K562 (cell line): ENCODE measurements around the gene UBASH3B. TPM values are rescaled to one million over a fixed set of nuclear protein-coding genes. Genes with fewer than 3 reads are reported as not detected.

Experiments used
- ATAC-seq: fragments of 200-7000 bp; cut with Tn5 transposase; 3 replicates; pipeline ENCODE4 v1.9.1; 2020; ENCODE audit warnings: moderate library complexity
- BruUV-seq: library from RNA; stranded (reverse); fragments of 400-500 nt; replicated peaks from 2 replicates; lab custom pipeline; 2021; lab: Mats Ljungman, UMichigan
- CTCF ChIA-PET: fragments of 300-600 bp; formaldehyde crosslinking; extraction: SDS; loops from one replicate; lab custom pipeline; 2021; ENCODE audit warnings: low intra/inter-chr PET ratio; lab: Yijun Ruan, JAX
- POLR2A ChIA-PET: fragments of 300-600, 350-650 bp; sonication (Branson Sonifier 250); formaldehyde crosslinking; extraction: SDS; loops from one replicate; lab custom pipeline; 2021; ENCODE audit warnings: antibody characterized with exemption, inconsistent platforms; lab: Yijun Ruan, JAX
- DNase-seq, 4 experiments: peaks; one replicate each; pipeline versions ENCODE4 v3.0.0 to v3.0.0-alpha.2; 2011 to 2018; ENCODE audit warnings: low spot score in 3 of 4, mixed read lengths in 3 of 4; ENCODE audit errors: extremely low read depth in 1 of 4
- FAIRE-seq: peaks from 2 replicates; lab custom pipeline; 2011; peaks lifted over from hg19 to GRCh38; lab: Jason Lieb, UNC
- H2AFZ ChIP-seq: 2 replicates; pipeline ENCODE4 v1.6.0; 2011; ENCODE audit warnings: low read depth, low read length, control low read depth, inconsistent platforms
- H3K27ac ChIP-seq: fragments of 200-600 bp; 3 replicates; pipeline ENCODE4 v1.8.0; 2011; ENCODE audit warnings: low read depth, mild to moderate bottlenecking, control low read depth, inconsistent platforms, low read length, moderate library complexity, mixed read lengths; ENCODE audit errors: extremely low read depth
- H3K27me3 ChIP-seq, 2 experiments: fragments of 300-600 bp in 1 of 2; 2 replicates in 1 of 2; 3 replicates in 1 of 2; pipeline versions ENCODE4 v1.6.0 to v1.8.0; 2011; ENCODE audit warnings: inconsistent platforms in 2 of 2, low read length in 2 of 2, mild to moderate bottlenecking in 1 of 2, mixed read lengths in 1 of 2, moderate library complexity in 1 of 2; ENCODE audit not compliant: control insufficient read depth in 2 of 2, insufficient read depth in 2 of 2
- H3K36me3 ChIP-seq: fragments of 300-600 bp; 3 replicates; pipeline ENCODE4 v1.8.0; 2011; ENCODE audit warnings: mild to moderate bottlenecking, low read length, inconsistent platforms; ENCODE audit not compliant: control insufficient read depth, insufficient read depth
- H3K4me1 ChIP-seq, 2 experiments: fragments of 200-600 bp in 1 of 2; replicated peaks in 1 of 2; 2 replicates in 1 of 2; 3 replicates in 1 of 2; pipeline versions ENCODE4 v1.5.1 to v1.8.0; 2011; ENCODE audit warnings: inconsistent platforms in 2 of 2, low read length in 2 of 2, mild to moderate bottlenecking in 1 of 2, mixed read lengths in 1 of 2, moderate library complexity in 1 of 2; ENCODE audit not compliant: control insufficient read depth in 2 of 2, insufficient read depth in 2 of 2
- H3K4me2 ChIP-seq: 2 replicates; pipeline ENCODE4 v1.6.1; 2011; ENCODE audit warnings: low read length, control low read depth, inconsistent platforms, mixed read lengths; ENCODE audit not compliant: insufficient read depth
- H3K4me3 ChIP-seq: fragments of 200-600 bp; sonication (generic), shearing (Covaris generic); 2 replicates; pipeline ENCODE4 v1.5.1; 2016; ENCODE audit warnings: control low read depth, inconsistent platforms
- H3K79me2 ChIP-seq: fragments of 200-600 bp; 3 replicates; pipeline ENCODE4 v1.8.0; 2011; ENCODE audit warnings: low read length, inconsistent platforms; ENCODE audit not compliant: control insufficient read depth, insufficient read depth
- H3K9ac ChIP-seq, 2 experiments: 2 replicates each; pipeline versions ENCODE4 v1.6.0 to v1.6.1; 2011; ENCODE audit warnings: low read depth in 2 of 2, low read length in 2 of 2, control low read depth in 1 of 2, inconsistent platforms in 1 of 2, mild to moderate bottlenecking in 1 of 2, mixed read lengths in 1 of 2; ENCODE audit not compliant: insufficient read depth in 1 of 2
- H3K9me1 ChIP-seq: one replicate; pipeline ENCODE4 v1.6.0; 2011; ENCODE audit warnings: inconsistent platforms, mild to moderate bottlenecking, low read length, moderate library complexity; ENCODE audit not compliant: control insufficient read depth, insufficient read depth
- H3K9me3 ChIP-seq: replicated peaks from 2 replicates; pipeline ENCODE4 v1.5.1; 2011; ENCODE audit warnings: low read depth, low read length, inconsistent platforms; ENCODE audit not compliant: control insufficient read depth, insufficient read depth
- H4K20me1 ChIP-seq: replicated peaks from 2 replicates; pipeline ENCODE4 v1.6.1; 2011; ENCODE audit warnings: low read length, inconsistent platforms, mixed read lengths; ENCODE audit not compliant: control insufficient read depth, insufficient read depth
- CBX2 ChIP-seq: fragments of 200-600 bp; sonication (generic); IDR thresholded peaks from one replicate; pipeline ENCODE4 v1.6.1; 2012; ENCODE audit warnings: mild to moderate bottlenecking, low read length, inconsistent platforms; ENCODE audit not compliant: insufficient read depth, poor library complexity, severe bottlenecking
- HCFC1 ChIP-seq: IDR thresholded peaks from 2 replicates; pipeline ENCODE4 v1.6.1; 2012; ENCODE audit warnings: low read depth, low read length, improper control_type of control experiment
- MAFK ChIP-seq: IDR thresholded peaks from 2 replicates; pipeline ENCODE4 v1.6.1; 2011; ENCODE audit warnings: low read length, improper control_type of control experiment
- POLR2AphosphoS5 ChIP-seq: IDR thresholded peaks from 2 replicates; pipeline ENCODE4 v1.6.1; 2011; ENCODE audit warnings: mild to moderate bottlenecking, low read depth, low read length, moderate library complexity; ENCODE audit not compliant: control insufficient read depth, insufficient read depth
- PTBP1 ChIP-seq: fragments of 200-400 bp; formaldehyde crosslinking; IDR thresholded peaks from 2 replicates; pipeline ENCODE4 v1.6.1; 2017; ENCODE audit warnings: low read depth, low read length
- TCF15 ChIP-seq: fragments of 250-450 bp; sonication (Bioruptor Pico); IDR thresholded peaks from 2 replicates; pipeline ENCODE4 v1.8.0; 2022; ENCODE audit warnings: moderate library complexity, mild to moderate bottlenecking, inconsistent platforms
- ZBTB33 ChIP-seq: sonication (generic); formaldehyde crosslinking; IDR thresholded peaks from 2 replicates; pipeline ENCODE4 v1.8.1; 2023; ENCODE audit warnings: mild to moderate bottlenecking, missing genetic modification reagents
- ZNF449 ChIP-seq: fragments of 250-450 bp; sonication (Bioruptor Pico); IDR thresholded peaks from 2 replicates; pipeline ENCODE4 v1.8.0; 2022; ENCODE audit warnings: moderate library complexity, mild to moderate bottlenecking, inconsistent platforms
- ZNF592 ChIP-seq: fragments of 450-650 bp; IDR thresholded peaks from 2 replicates; pipeline ENCODE4 v1.6.1; 2017; ENCODE audit warnings: antibody characterized with exemption, mild to moderate bottlenecking
- ZNF764 ChIP-seq: fragments of 250-450 bp; sonication (Bioruptor Pico); IDR thresholded peaks from 2 replicates; pipeline ENCODE4 v1.4.0; 2020; ENCODE audit warnings: low read depth, mild to moderate bottlenecking, moderate library complexity
- ZNF79 ChIP-seq: fragments of 250-450 bp; sonication (Bioruptor Pico); IDR thresholded peaks from 2 replicates; pipeline ENCODE4 v1.4.0; 2020; ENCODE audit warnings: low read depth, mild to moderate bottlenecking, moderate library complexity
- WGBS: fragments of 100-300 bp; shearing (Covaris generic); methylation state at CpG from one replicate; pipeline ENCODE4 v1.1.6; 2016; ENCODE audit warnings: low coverage, mixed read lengths; ENCODE audit not compliant: insufficient coverage; ENCODE audit errors: missing lambda C conversion rate; 5-methylcytosine and 5-hydroxymethylcytosine counted together
- in situ Hi-C: fragments of 300-500 bp; cut with MboI; formaldehyde crosslinking; loops from 4 replicates; pipeline ENCODE4 v1.15.0; 2018; ENCODE audit warnings: inconsistent platforms, mixed read lengths
- intact Hi-C: fragments of 100-400 bp; cut with micrococcal nuclease; formaldehyde crosslinking; loops from 2 replicates; pipeline ENCODE4 v1.14.2; 2022
- polyA plus RNA-seq, 8 experiments: library from polyadenylated mRNA; depleted of rRNA in 4 of 8; stranded (reverse) in 5 of 8; unstranded in 3 of 8; fragments of >200 nt; fragmentation: Nextera tagmentation in 2 of 8; fragmentation: Illumina TruSeq in 1 of 8; extraction: Ambion mirVana in 2 of 8; extraction: Trizol in 1 of 8; gene quantifications; 2 replicates each; pipeline versions ENCODE4 v1.2.1 to v1.2.3, GENCODE V29; 2011 to 2014; ENCODE audit warnings: inconsistent platforms in 1 of 8, missing spikeins in 1 of 8
- total RNA-seq, 7 experiments: library from RNA; depleted of rRNA in 6 of 7; stranded (reverse); fragments of >200 nt in 6 of 7; fragmentation: Illumina TruSeq in 2 of 7; extraction: Trizol in 2 of 7; gene quantifications; 2 replicates each; pipeline versions ENCODE4 v1.2.1 to v1.2.3, GENCODE V29; 2011 to 2021; ENCODE audit warnings: low replicate concordance in 1 of 7

Gene UBASH3B
- total and polyA plus RNA-seq, 9 of the 15 experiments (the other 6 are each of a cell fraction or from before 2014, with no cell fraction given) = 0.01 to 0.31 (median 0.08) TPM; not detected in 2

GRCh38 chr11:122861631-122862030, 206.1 kb downstream of the UBASH3B start (continued):
- TF ChIP-seq ZNF592 (no peak), MAFK (no peak), POLR2AphosphoS5 (no peak)
- TF ChIP-seq, all 486 proteins: peak for 0

- H3K27me3 ChIP-seq = no peaks in the 10 kb centered on the region; a peak in 1 of 5 replicates
- intact Hi-C loops = loop anchor here (2.0 to 5.0 kb wide), 2 partner anchors 385 to 617 kb away; no protein-coding TSS in a partner anchor
- FAIRE-seq (no peak), ATAC-seq (no peak), DNase-seq (no peak)
- ChIA-PET CTCF (no interaction called here), POLR2A (interaction anchor here (1.1 kb wide), 1 partner anchor 9 kb away, joined by 3 read pairs; no protein-coding TSS in a partner anchor)
- no TSS peak for BruUV-seq
- no peaks in the 10 kb centered on the region for H3K9me3 ChIP-seq
- 13% methylated on average over 1 of the region's 1 CpG for WGBS
- H3K4me2 ChIP-seq = no peak overlapping the region
- H3K9me1 ChIP-seq = no peaks in the 10 kb centered on the region
- H3K4me1 ChIP-seq = no peaks in the 10 kb centered on the region
- no peaks in the 10 kb centered on the region for H4K20me1 ChIP-seq
- H3K36me3 ChIP-seq = no peaks in the 10 kb centered on the region
- no peak overlapping the region for H2AFZ ChIP-seq
- in situ Hi-C loops = no loop called here
- no peak overlapping the region for H3K9ac ChIP-seq
- H3K79me2 ChIP-seq = no peaks in the 10 kb centered on the region
- H3K27ac ChIP-seq = no peak overlapping the region
- H3K4me3 ChIP-seq = no peak overlapping the region
- TF ChIP-seq HCFC1 (no peak), PTBP1 (no peak), ZBTB33 (CRISPR knock-in tag) (no peak), CBX2 (no peak), ZNF449 (CRISPR knock-in tag) (no peak), ZNF764 (no peak), ZNF79 (CRISPR knock-in tag) (no peak), TCF15 (CRISPR knock-in tag) (no peak)
Measured at GRCh38 chr11:122862091-122862490, 206.6 kb downstream of the UBASH3B start.
